GM18508 (cell line): Measurements from ENCODE around the gene SLC1A3.
"Not testable (repeated sequence)": the region's sequence is repeated elsewhere in the genome, so short reads cannot be mapped to it uniquely, and the experiment has no call there.

Experiments used
- ATAC-seq: cut with Tn5 transposase; IDR thresholded peaks from one replicate; pipeline ENCODE4 v1.9.1; 2021; ENCODE audit warnings: moderate number of reproducible peaks; ENCODE audit not compliant: insufficient read depth, unreplicated experiment

Gene SLC1A3

GRCh38 chr5:36630201-36631145 lies 24.1 kb downstream of the SLC1A3 start:
- ATAC-seq, result no peak

GRCh38 chr5:36631154-36631553 lies 24.7 kb downstream of the SLC1A3 start:
- no peak for ATAC-seq

GRCh38 chr5:36631620-36632362 lies 25.4 kb downstream of the SLC1A3 start:
- no peak for ATAC-seq

- ATAC-seq, result no peak
Observed at GRCh38 chr5:36632363-36632664, 25.9 kb downstream of the SLC1A3 start.

- no peak for ATAC-seq
Observed at GRCh38 chr5:36635721-36636390, 29.4 kb downstream of the SLC1A3 start.

- no peak for ATAC-seq
Observed at GRCh38 chr5:36637101-36637500, 30.7 kb downstream of the SLC1A3 start.

- ATAC-seq, result no peak
Observed at GRCh38 chr5:36637516-36637915, 31.1 kb downstream of the SLC1A3 start.

GRCh38 chr5:36638056-36638455 lies 31.6 kb downstream of the SLC1A3 start:
- no peak for ATAC-seq

- no peak for ATAC-seq
Observed at GRCh38 chr5:36640949-36641348, 34.5 kb downstream of the SLC1A3 start.

GRCh38 chr5:36641431-36641830 lies 35.0 kb downstream of the SLC1A3 start:
- no peak for ATAC-seq

- no peak for ATAC-seq
Observed at GRCh38 chr5:36642089-36642488, 35.7 kb downstream of the SLC1A3 start.

GRCh38 chr5:36643162-36643561 lies 36.8 kb downstream of the SLC1A3 start:
- ATAC-seq, result no peak

- ATAC-seq, result not testable (repeated sequence)
Observed at GRCh38 chr5:36643841-36644240, 37.4 kb downstream of the SLC1A3 start.

- ATAC-seq, result no peak
Observed at GRCh38 chr5:36644727-36645126, 38.3 kb downstream of the SLC1A3 start.

GRCh38 chr5:36646100-36646499 lies 39.7 kb downstream of the SLC1A3 start:
- ATAC-seq, result no peak

- ATAC-seq, result no peak
Observed at GRCh38 chr5:36646507-36647023, 40.2 kb downstream of the SLC1A3 start.

GRCh38 chr5:36647046-36647445 lies 40.6 kb downstream of the SLC1A3 start:
- ATAC-seq, result no peak

GRCh38 chr5:36648426-36648825 lies 42.0 kb downstream of the SLC1A3 start:
- no peak for ATAC-seq

- no peak for ATAC-seq
Observed at GRCh38 chr5:36651761-36652685, 45.6 kb downstream of the SLC1A3 start.
